Vagina (tissue), 2 donors: Measurements from ENCODE around the gene U2AF1.
"Not testable (repeated sequence)": the region's sequence is repeated elsewhere in the genome, so short reads cannot be mapped to it uniquely, and the experiment has no call there.

Source experiments
- CTCF ChIP-seq, 3 experiments: fragments of 450-650 bp in 2 of 3; fragments of 200-600 bp in 1 of 3; sonication (generic) in 1 of 3; IDR thresholded peaks; one replicate each; pipeline ENCODE4 v1.5.1; 2017 to 2019; ENCODE audit warnings: antibody characterized with exemption in 3 of 3, mild to moderate bottlenecking in 2 of 3, moderate library complexity in 2 of 3
- POLR2A ChIP-seq, 2 donors: fragments of 450-650 bp; IDR thresholded peaks; one replicate each; pipeline ENCODE4 v1.6.1; 2017; ENCODE audit warnings: antibody characterized with exemption in 2 of 2, mild to moderate bottlenecking in 2 of 2, moderate library complexity in 2 of 2

GRCh38 chr21:43082587-43083300 is 24.6 kb downstream of the U2AF1 start:
- TF ChIP-seq CTCF, POLR2A (IDR thresholded peaks at IDR 0.05): not testable (repeated sequence)
